ENCODE results near the gene TMA7B.

TMA7B gene

DNA sequence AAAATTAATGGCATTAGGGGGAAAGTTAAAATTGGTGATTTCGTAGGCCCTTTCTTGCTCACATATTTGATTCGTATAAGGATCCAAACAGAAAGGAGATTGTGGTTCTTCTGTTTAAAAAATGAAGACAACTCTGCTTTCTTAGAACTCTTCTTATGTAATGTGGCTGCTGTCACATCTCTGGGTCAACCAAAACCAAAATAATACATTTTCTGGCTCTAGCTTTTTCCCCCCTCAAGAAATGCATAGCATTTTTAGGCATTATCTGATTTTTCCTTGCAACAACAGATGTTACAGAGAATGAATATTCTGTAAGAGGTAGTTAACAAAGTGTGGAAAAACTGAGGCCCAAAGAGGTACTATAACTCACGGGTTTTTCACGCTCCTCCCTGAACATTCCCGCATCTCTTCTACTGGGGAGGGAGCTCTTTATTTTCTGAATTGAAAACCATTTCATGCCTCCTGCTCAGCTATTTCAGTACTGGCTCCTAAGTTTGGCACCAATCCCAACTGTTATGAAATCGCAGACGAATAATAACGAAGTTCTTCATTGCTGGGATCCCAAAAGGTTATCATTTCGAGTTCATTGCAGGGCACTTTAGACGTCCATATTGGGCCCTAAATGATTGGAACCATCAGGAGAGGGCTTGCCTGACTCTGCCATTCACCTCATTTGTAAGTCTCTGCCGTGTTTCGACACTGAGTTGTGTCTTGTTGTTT, 42.3 kb upstream of the TMA7B start:
- Histone ChIP-seq H3K9ac (no peak overlapping the region), H4K20me1 (ENCODE audit: insufficient read depth) (no peaks in the 10 kb centered on the region), H3K4me3 (IDR thresholded peaks at IDR 0.05; ENCODE audit: insufficient read depth, low read depth, low read length) (no peak overlapping the region), H3K36me3 (ENCODE audit: insufficient read depth) (no peaks in the 10 kb centered on the region), H3K27ac (no peak overlapping the region), H3K4me2 (no peak overlapping the region), H3K27me3 (ENCODE audit: insufficient read depth, low read depth) (no peaks in the 10 kb centered on the region), H3K4me1 (ENCODE audit: low read depth, poor library complexity, severe bottlenecking) (no peaks in the 10 kb centered on the region), H3K79me2 (ENCODE audit: insufficient read depth, low read depth) (no peaks in the 10 kb centered on the region), H2AFZ (ENCODE audit: low read depth) (no peak overlapping the region)
- TF ChIP-seq, protein P1, sequence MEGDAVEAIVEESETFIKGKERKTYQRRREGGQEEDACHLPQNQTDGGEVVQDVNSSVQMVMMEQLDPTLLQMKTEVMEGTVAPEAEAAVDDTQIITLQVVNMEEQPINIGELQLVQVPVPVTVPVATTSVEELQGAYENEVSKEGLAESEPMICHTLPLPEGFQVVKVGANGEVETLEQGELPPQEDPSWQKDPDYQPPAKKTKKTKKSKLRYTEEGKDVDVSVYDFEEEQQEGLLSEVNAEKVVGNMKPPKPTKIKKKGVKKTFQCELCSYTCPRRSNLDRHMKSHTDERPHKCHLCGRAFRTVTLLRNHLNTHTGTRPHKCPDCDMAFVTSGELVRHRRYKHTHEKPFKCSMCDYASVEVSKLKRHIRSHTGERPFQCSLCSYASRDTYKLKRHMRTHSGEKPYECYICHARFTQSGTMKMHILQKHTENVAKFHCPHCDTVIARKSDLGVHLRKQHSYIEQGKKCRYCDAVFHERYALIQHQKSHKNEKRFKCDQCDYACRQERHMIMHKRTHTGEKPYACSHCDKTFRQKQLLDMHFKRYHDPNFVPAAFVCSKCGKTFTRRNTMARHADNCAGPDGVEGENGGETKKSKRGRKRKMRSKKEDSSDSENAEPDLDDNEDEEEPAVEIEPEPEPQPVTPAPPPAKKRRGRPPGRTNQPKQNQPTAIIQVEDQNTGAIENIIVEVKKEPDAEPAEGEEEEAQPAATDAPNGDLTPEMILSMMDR (conservative IDR thresholded peaks at IDR 0.05; ENCODE audit: low read depth, low read length), result no peak

DNA sequence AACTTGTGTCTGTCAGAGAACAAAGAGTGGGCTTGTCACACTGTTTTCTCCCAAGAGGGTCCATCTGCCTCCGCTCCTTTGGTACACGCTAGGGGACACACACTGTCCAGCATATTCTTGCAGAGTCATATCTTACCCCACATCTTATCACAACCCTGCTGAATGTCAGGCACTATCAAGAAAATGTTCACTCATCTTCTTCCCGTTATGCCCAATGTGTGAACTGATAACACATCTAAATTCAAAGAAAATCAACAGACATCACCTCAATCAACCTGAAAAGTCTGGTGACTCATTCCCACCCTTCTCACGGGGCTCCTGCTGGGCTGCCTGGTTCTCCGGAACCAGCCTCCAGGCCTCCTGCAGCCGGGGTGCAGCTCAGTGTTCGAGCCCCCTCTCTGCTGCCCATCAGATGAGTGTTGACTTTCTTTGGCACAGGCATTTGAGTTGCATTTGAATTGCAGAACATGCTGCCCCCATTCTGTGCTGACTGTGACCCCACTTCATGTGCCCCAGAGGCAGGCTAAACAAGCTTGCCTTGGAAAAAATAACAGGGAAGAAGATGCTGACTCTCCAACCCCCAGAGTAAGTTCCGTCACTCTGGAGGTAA, 40.0 kb upstream of the TMA7B start:
- Histone ChIP-seq H4K20me1 (ENCODE audit: insufficient read depth) (no peaks in the 10 kb centered on the region), H3K36me3 (ENCODE audit: insufficient read depth) (no peaks in the 10 kb centered on the region), H3K27me3 (ENCODE audit: insufficient read depth, low read depth) (no peaks in the 10 kb centered on the region), H3K27ac (no peak overlapping the region), H3K9ac (no peak overlapping the region), H3K4me2 (no peak overlapping the region), H3K4me1 (ENCODE audit: low read depth, poor library complexity, severe bottlenecking) (no peaks in the 10 kb centered on the region), H3K79me2 (ENCODE audit: insufficient read depth, low read depth) (no peaks in the 10 kb centered on the region), H2AFZ (ENCODE audit: low read depth) (no peak overlapping the region), H3K4me3 (IDR thresholded peaks at IDR 0.05; ENCODE audit: insufficient read depth, low read depth, low read length) (no peak overlapping the region)
- TF ChIP-seq, protein P1 (conservative IDR thresholded peaks at IDR 0.05; ENCODE audit: low read depth, low read length), result no peak

DNA sequence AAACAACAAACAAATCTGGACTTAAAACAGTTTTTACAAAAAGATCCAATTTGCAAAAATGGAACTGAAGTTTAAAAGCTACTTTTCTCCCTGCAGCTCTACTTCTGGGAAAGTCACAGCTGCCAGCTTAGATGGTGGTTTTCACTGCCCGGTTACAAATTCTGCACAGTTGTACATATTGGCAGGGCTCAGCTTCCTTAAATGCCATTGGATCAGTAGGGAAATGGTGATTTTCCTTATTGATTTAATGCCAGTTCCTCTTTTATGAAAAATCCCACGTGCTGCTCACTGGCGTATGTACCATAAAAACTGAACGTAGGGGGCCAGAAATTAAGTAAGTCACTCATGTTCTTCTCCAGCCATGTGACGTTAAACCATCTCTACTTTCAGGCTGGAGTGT, 36.5 kb upstream of the TMA7B start:
- H3K27ac ChIP-seq, result no peak overlapping the region
- no peak overlapping the region for H3K4me3 ChIP-seq (IDR thresholded peaks at IDR 0.05; ENCODE audit: insufficient read depth, low read depth, low read length)
- TF ChIP-seq, protein P1 (conservative IDR thresholded peaks at IDR 0.05; ENCODE audit: low read depth, low read length), result no peak
- no peaks in the 10 kb centered on the region for H3K36me3 ChIP-seq (ENCODE audit: insufficient read depth)
- no peak overlapping the region for H2AFZ ChIP-seq (ENCODE audit: low read depth)
- no peaks in the 10 kb centered on the region for H3K27me3 ChIP-seq (ENCODE audit: insufficient read depth, low read depth)
- no peaks in the 10 kb centered on the region for H4K20me1 ChIP-seq (ENCODE audit: insufficient read depth)
- no peak overlapping the region for H3K9ac ChIP-seq
- no peak overlapping the region for H3K4me2 ChIP-seq
- no peaks in the 10 kb centered on the region for H3K4me1 ChIP-seq (ENCODE audit: low read depth, poor library complexity, severe bottlenecking)
- no peaks in the 10 kb centered on the region for H3K79me2 ChIP-seq (ENCODE audit: insufficient read depth, low read depth)

DNA sequence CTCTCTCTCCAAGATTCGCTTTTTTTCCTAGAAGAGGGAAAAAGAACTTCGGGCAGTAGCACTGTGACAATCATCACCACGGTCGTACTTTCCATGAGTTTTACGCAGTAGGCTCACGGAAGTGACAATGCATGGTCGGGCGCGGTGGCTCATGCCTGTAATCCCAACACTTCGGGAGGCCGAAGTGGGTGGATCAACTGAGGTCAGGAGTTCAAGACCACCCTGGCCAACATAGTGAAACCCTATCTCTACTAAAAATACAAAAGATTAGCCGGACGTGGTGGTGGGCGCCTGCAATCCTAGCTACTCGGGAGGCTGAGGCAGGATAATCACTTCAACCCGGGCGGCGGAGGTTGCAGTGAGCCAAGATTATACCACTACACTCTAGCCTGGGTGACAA, 35.9 kb upstream of the TMA7B start:
- Histone ChIP-seq H3K79me2 (ENCODE audit: insufficient read depth, low read depth) (no peaks in the 10 kb centered on the region), H3K4me2 (no peak overlapping the region), H3K27me3 (ENCODE audit: insufficient read depth, low read depth) (no peaks in the 10 kb centered on the region), H3K27ac (no peak overlapping the region), H3K36me3 (ENCODE audit: insufficient read depth) (no peaks in the 10 kb centered on the region), H3K4me3 (IDR thresholded peaks at IDR 0.05; ENCODE audit: insufficient read depth, low read depth, low read length) (no peak overlapping the region), H3K4me1 (ENCODE audit: low read depth, poor library complexity, severe bottlenecking) (no peaks in the 10 kb centered on the region), H3K9ac (no peak overlapping the region), H2AFZ (ENCODE audit: low read depth) (no peak overlapping the region), H4K20me1 (ENCODE audit: insufficient read depth) (no peaks in the 10 kb centered on the region)
- TF ChIP-seq, protein P1 (conservative IDR thresholded peaks at IDR 0.05; ENCODE audit: low read depth, low read length), result no peak

Measured in KMS-11 (cell line).